Duodenal mucosa (tissue), 2 donors: ENCODE measurements around the gene MDC1.

ENCODE experiments used
- H3K27ac ChIP-seq: one replicate; pipeline ENCODE4 v1.7.0; 2013; ENCODE audit warnings: low read depth, low read length
- H3K27me3 ChIP-seq, 2 donors: one replicate each; pipeline ENCODE4 v1.7.0; 2013; ENCODE audit warnings: low read length in 2 of 2, control low read depth in 1 of 2; ENCODE audit not compliant: insufficient read depth in 2 of 2, control insufficient read depth in 1 of 2
- H3K36me3 ChIP-seq, 2 donors: one replicate each; pipeline ENCODE4 v1.7.0; 2013; ENCODE audit warnings: low read length in 2 of 2, control low read depth in 1 of 2; ENCODE audit not compliant: insufficient read depth in 2 of 2, control insufficient read depth in 1 of 2
- H3K4me1 ChIP-seq, 2 donors: one replicate each; pipeline ENCODE4 v1.7.0; 2013; ENCODE audit warnings: low read length in 2 of 2, control low read depth in 1 of 2; ENCODE audit not compliant: insufficient read depth in 2 of 2, control insufficient read depth in 1 of 2
- H3K4me3 ChIP-seq, 2 donors: one replicate each; pipeline ENCODE4 v1.7.0; 2013; ENCODE audit warnings: low read length in 2 of 2, low read depth in 1 of 2
- H3K9ac ChIP-seq, 2 donors: one replicate each; pipeline ENCODE4 v1.7.0; 2013; ENCODE audit warnings: low read length in 2 of 2, low read depth in 1 of 2
- H3K9me3 ChIP-seq, 2 donors: one replicate each; pipeline ENCODE4 v1.7.0; 2013; ENCODE audit warnings: low read length in 2 of 2, control low read depth in 1 of 2; ENCODE audit not compliant: control insufficient read depth in 1 of 2

Gene MDC1

GRCh38 chr6:30651143-30651542 lies 65.9 kb downstream of the MDC1 start:
- Histone ChIP-seq H3K36me3 (peaks cover 38 to 65% of the 10 kb centered on the region in 2 donors), H3K27me3 (no peaks in the 10 kb centered on the region), H3K4me3 (no peak overlapping the region), H3K9ac (no peak overlapping the region), H3K4me1 (peaks cover 6% of the 10 kb centered on the region in 2 donors), H3K9me3 (no peaks in the 10 kb centered on the region), H3K27ac (no peak overlapping the region)
